Activated CD8-positive, alpha-beta memory T cell treated with anti-CD3 and anti-CD28 coated beads for 1 hour (primary cell): ENCODE data around the gene PURB.
A peak's percentile ranks its signal among the peaks of the same experiment; 100 is the strongest.
"Not testable (repeated sequence)": the region's sequence is repeated elsewhere in the genome, so short reads cannot be mapped to it uniquely, and the experiment has no call there.

ENCODE experiments used
- DNase-seq, 2 donors: peaks; one replicate each; pipeline ENCODE4 v3.0.0-alpha.2; 2020; ENCODE audit warnings: low read depth in 1 of 2; ENCODE audit errors: extremely low read depth in 1 of 2

Gene PURB

GRCh38 chr7:44885394-44886317, at the start of gene PURB:
Gene PURB (minus strand): TSS chr7:44885530. CDS start chr7:44885348, 182 bp downstream.
- peak; percentile 96 to 98 for DNase-seq

GRCh38 chr7:44935016-44935415, 49.7 kb upstream of the PURB start:
- DNase-seq: no peak

- DNase-seq: not testable (repeated sequence)
These were observed 49.2 kb upstream of the PURB start for GRCh38 chr7:44934510-44934909.

- DNase-seq: no peak
These were observed 45.6 kb upstream of the PURB start for GRCh38 chr7:44930921-44931320.

GRCh38 chr7:44922351-44922694, 37.0 kb upstream of the PURB start:
- no peak for DNase-seq

GRCh38 chr7:44921607-44922350, 36.4 kb upstream of the PURB start:
- DNase-seq: peak; percentile 92 to 95

GRCh38 chr7:44920119-44920518, 34.8 kb upstream of the PURB start:
- no peak for DNase-seq

GRCh38 chr7:44918029-44918428, 32.7 kb upstream of the PURB start:
- DNase-seq: no peak

- no peak for DNase-seq
These were observed 32.1 kb upstream of the PURB start for GRCh38 chr7:44917465-44917864.

GRCh38 chr7:44914992-44915607, 29.8 kb upstream of the PURB start:
- peak; percentile 24 to 52 for DNase-seq

GRCh38 chr7:44912775-44913347, 27.5 kb upstream of the PURB start:
- no peak for DNase-seq

- DNase-seq: no peak
These were observed 26.6 kb upstream of the PURB start for GRCh38 chr7:44911911-44912310.

GRCh38 chr7:44909596-44910389, 24.5 kb upstream of the PURB start:
- DNase-seq: no peak

GRCh38 chr7:44906965-44907364, 21.6 kb upstream of the PURB start:
- DNase-seq: no peak

- no peak for DNase-seq
These were observed 19.8 kb upstream of the PURB start for GRCh38 chr7:44905002-44905635.

GRCh38 chr7:44899443-44899842, 14.1 kb upstream of the PURB start:
- DNase-seq: no peak

- no peak for DNase-seq
These were observed 12.7 kb upstream of the PURB start for GRCh38 chr7:44898039-44898438.

- DNase-seq: no peak
These were observed 12.0 kb upstream of the PURB start for GRCh38 chr7:44897309-44897708.

GRCh38 chr7:44894888-44895580, 9.7 kb upstream of the PURB start:
- DNase-seq: no peak
